Measurements from ENCODE around the gene PCSK2.

PCSK2 gene

GRCh38 chr20:17445543-17445942 is 218.7 kb downstream of the PCSK2 start:
- TF ChIP-seq CTCF (IDR thresholded peaks at IDR 0.05; ENCODE audit: control extremely low read depth, extremely low read depth, low read depth, missing control alignments): no peak
- ChIA-PET CTCF (interaction anchor here (1.4 kb wide), 1 partner anchor 14 kb away, joined by 5 read pairs; no protein-coding TSS in a partner anchor), POLR2A (no interaction called here)
- DNase-seq (ENCODE audit: extremely low spot score): no peak

DNA sequence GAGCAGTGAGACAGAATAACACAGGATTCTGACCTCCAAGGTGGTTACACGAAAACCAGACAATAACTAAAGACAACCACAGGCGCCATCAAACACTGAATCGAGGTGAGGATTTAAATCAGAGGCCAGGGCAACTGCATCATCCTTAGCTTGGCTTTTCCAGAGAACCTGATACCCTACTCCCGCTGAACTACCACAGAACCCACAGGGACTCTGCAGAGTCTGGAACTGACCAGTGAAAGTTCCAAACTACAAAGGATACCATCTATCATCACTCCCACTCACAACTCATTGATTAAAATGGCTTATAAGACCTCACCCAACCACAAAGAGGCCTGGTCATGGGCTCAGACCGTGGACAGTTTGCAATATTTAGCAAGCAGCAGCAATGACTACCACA is 219.3 kb downstream of the PCSK2 start:
- TF ChIP-seq CTCF (IDR thresholded peaks at IDR 0.05; ENCODE audit: control extremely low read depth, extremely low read depth, low read depth, missing control alignments): no peak
- no peak for DNase-seq (ENCODE audit: extremely low spot score)
- ChIA-PET POLR2A (no interaction called here), CTCF (interaction anchor here (1.2 kb wide), 1 partner anchor 50 kb away, joined by 3 read pairs; no protein-coding TSS in a partner anchor)

GRCh38 chr20:17448071-17448470 is 221.2 kb downstream of the PCSK2 start:
- ChIA-PET POLR2A (no interaction called here), CTCF (no interaction called here)
- DNase-seq (ENCODE audit: extremely low spot score): no peak
- no peak for TF ChIP-seq CTCF (IDR thresholded peaks at IDR 0.05; ENCODE audit: control extremely low read depth, extremely low read depth, low read depth, missing control alignments)

GRCh38 chr20:17449031-17449430 is 222.2 kb downstream of the PCSK2 start:
- CTCF ChIA-PET: no interaction called here
- POLR2A ChIA-PET: no interaction called here

DNA sequence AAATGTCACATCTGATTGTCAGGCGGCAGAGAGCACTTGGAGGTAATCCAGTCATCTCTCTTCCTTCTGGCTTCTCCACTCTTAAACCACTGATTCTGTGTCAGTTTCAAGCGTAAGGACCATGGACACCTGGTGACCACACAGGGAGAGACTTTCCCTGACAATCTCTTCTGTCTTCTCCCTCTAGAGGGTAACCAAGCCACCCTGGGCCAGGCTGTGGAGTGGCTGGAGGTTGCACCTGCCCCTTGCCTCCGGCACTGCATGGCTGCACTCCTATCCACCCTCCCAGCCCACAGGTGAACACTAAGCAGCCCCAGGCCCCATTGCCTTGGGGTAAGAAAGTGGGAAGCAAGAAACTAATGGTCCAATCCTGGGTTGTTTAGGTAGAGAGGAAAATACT is 225.6 kb downstream of the PCSK2 start:
- no peak for TF ChIP-seq CTCF (IDR thresholded peaks at IDR 0.05; ENCODE audit: control extremely low read depth, extremely low read depth, low read depth, missing control alignments)
- ChIA-PET POLR2A (no interaction called here), CTCF (interaction anchor here (1.4 to 2.0 kb wide), 2 partner anchors 20 to 22 kb away, joined by 3 to 5 read pairs; no protein-coding TSS in a partner anchor)
- no peak for DNase-seq (ENCODE audit: extremely low spot score)

More at GRCh38 chr20:17449031-17449430, 222.2 kb downstream of the PCSK2 start:
- no peak for DNase-seq (ENCODE audit: extremely low spot score)
- no peak for TF ChIP-seq CTCF (IDR thresholded peaks at IDR 0.05; ENCODE audit: control extremely low read depth, extremely low read depth, low read depth, missing control alignments)

GRCh38 chr20:17453592-17453991 is 226.8 kb downstream of the PCSK2 start:
- POLR2A ChIA-PET: no interaction called here

More at GRCh38 chr20:17453592-17453991, 226.8 kb downstream of the PCSK2 start:
- TF ChIP-seq CTCF (IDR thresholded peaks at IDR 0.05; ENCODE audit: control extremely low read depth, extremely low read depth, low read depth, missing control alignments): no peak
- no peak for DNase-seq (ENCODE audit: extremely low spot score)
- CTCF ChIA-PET: interaction anchor here (1.4 kb wide), 1 partner anchor 21 kb away, joined by 3 read pairs; no protein-coding TSS in a partner anchor

Data from GM10248 (cell line).